H9 (cell line): ENCODE measurements around the gene PLEKHA4. TPM values are rescaled to one million over a fixed set of nuclear protein-coding genes. Genes with fewer than 3 reads are reported as not detected.

Experiments
- DNase-seq: peaks from one replicate; pipeline ENCODE4 v3.0.0-alpha.2; 2017
- H2AFZ ChIP-seq: one replicate; pipeline ENCODE4 v1.6.1; 2013; ENCODE audit warnings: mild to moderate bottlenecking, low read length, control low read depth, moderate library complexity
- H2AK5ac ChIP-seq: 2 replicates; pipeline ENCODE4 v1.6.1; 2013; ENCODE audit warnings: low read length, control low read depth, mixed read lengths; ENCODE audit not compliant: insufficient read length
- H2BK120ac ChIP-seq: one replicate; pipeline ENCODE4 v1.6.1; 2013; ENCODE audit warnings: low read depth, mild to moderate bottlenecking, low read length, control low read depth, inconsistent platforms; ENCODE audit not compliant: poor library complexity, severe bottlenecking
- H2BK12ac ChIP-seq: 2 replicates; pipeline ENCODE4 v1.6.1; 2013; ENCODE audit warnings: low read length, control low read depth, mixed read lengths, low read depth; ENCODE audit not compliant: insufficient read length
- H2BK15ac ChIP-seq: 2 replicates; pipeline ENCODE4 v1.6.1; 2013; ENCODE audit warnings: low read depth, low read length, control low read depth
- H2BK20ac ChIP-seq: one replicate; pipeline ENCODE4 v1.6.1; 2013; ENCODE audit warnings: low read depth, mild to moderate bottlenecking, low read length, control low read depth, inconsistent platforms; ENCODE audit not compliant: poor library complexity, severe bottlenecking
- H2BK5ac ChIP-seq: 2 replicates; pipeline ENCODE4 v1.6.1; 2013; ENCODE audit warnings: low read length, control low read depth, mixed read lengths; ENCODE audit not compliant: insufficient read length
- H3K14ac ChIP-seq: 2 replicates; pipeline ENCODE4 v1.6.1; 2013; ENCODE audit warnings: low read length, control low read depth; ENCODE audit not compliant: insufficient read depth
- H3K18ac ChIP-seq: 2 replicates; pipeline ENCODE4 v1.6.1; 2013; ENCODE audit warnings: low read depth, mild to moderate bottlenecking, mixed read lengths, low read length, control low read depth; ENCODE audit not compliant: insufficient read length
- H3K23ac ChIP-seq: 2 replicates; pipeline ENCODE4 v1.6.1; 2013; ENCODE audit warnings: low read length, control low read depth, mixed read lengths, low read depth; ENCODE audit not compliant: insufficient read length
- H3K23me2 ChIP-seq: 2 replicates; pipeline ENCODE4 v1.6.1; 2013; ENCODE audit warnings: low read depth, mild to moderate bottlenecking, mixed read lengths, low read length, control low read depth; ENCODE audit not compliant: insufficient read length, poor library complexity, severe bottlenecking
- H3K27ac ChIP-seq: 2 replicates; pipeline ENCODE4 v1.5.1; 2013; ENCODE audit warnings: low read length, control low read depth, mixed read lengths, low read depth; ENCODE audit not compliant: insufficient read length
- H3K27me3 ChIP-seq: 2 replicates; pipeline ENCODE4 v1.6.1; 2013; ENCODE audit warnings: low read length, control low read depth, inconsistent platforms; ENCODE audit not compliant: insufficient read depth
- H3K4ac ChIP-seq: 2 replicates; pipeline ENCODE4 v1.6.1; 2013; ENCODE audit warnings: low read depth, mild to moderate bottlenecking, control low read depth, inconsistent platforms, low read length, moderate library complexity
- H3K4me1 ChIP-seq: 2 replicates; pipeline ENCODE4 v1.6.1; 2013; ENCODE audit warnings: low read length, control low read depth, inconsistent platforms; ENCODE audit not compliant: insufficient read depth
- H3K4me2 ChIP-seq: 2 replicates; pipeline ENCODE4 v1.6.1; 2013; ENCODE audit warnings: low read length, control low read depth, mixed read lengths; ENCODE audit not compliant: insufficient read length, insufficient read depth
- H3K56ac ChIP-seq: 2 replicates; pipeline ENCODE4 v1.6.1; 2013; ENCODE audit warnings: low read depth, mild to moderate bottlenecking, mixed read lengths, low read length, control low read depth; ENCODE audit not compliant: insufficient read length
- H3K79me1 ChIP-seq: 2 replicates; pipeline ENCODE4 v1.6.1; 2013; ENCODE audit warnings: low read depth, mild to moderate bottlenecking, moderate library complexity, low read length, control low read depth, inconsistent platforms; ENCODE audit not compliant: insufficient read depth, poor library complexity, severe bottlenecking
- H3K79me2 ChIP-seq: 2 replicates; pipeline ENCODE4 v1.6.1; 2013; ENCODE audit warnings: low read length, control low read depth, inconsistent platforms; ENCODE audit not compliant: insufficient read depth
- H3K9ac ChIP-seq: 2 replicates; pipeline ENCODE4 v1.6.1; 2013; ENCODE audit warnings: low read length, control low read depth, mixed read lengths; ENCODE audit not compliant: insufficient read length; ENCODE audit errors: extremely low read depth
- H3K9me3 ChIP-seq: one replicate; pipeline ENCODE4 v1.6.1; 2013; ENCODE audit warnings: low read depth, low read length, inconsistent platforms; ENCODE audit not compliant: control insufficient read depth
- H3T11ph ChIP-seq: one replicate; pipeline ENCODE4 v1.6.1; 2013; ENCODE audit warnings: mild to moderate bottlenecking, low read length, control low read depth, inconsistent platforms
- H4K20me1 ChIP-seq: one replicate; pipeline ENCODE4 v1.6.1; 2013; ENCODE audit not compliant: control insufficient read depth, insufficient read length, insufficient read depth
- H4K5ac ChIP-seq: 2 replicates; pipeline ENCODE4 v1.6.1; 2013; ENCODE audit warnings: low read depth, mild to moderate bottlenecking, mixed read lengths, low read length, control low read depth; ENCODE audit not compliant: insufficient read length
- H4K8ac ChIP-seq: replicated peaks from 2 replicates; pipeline ENCODE4 v1.6.1; 2013; ENCODE audit warnings: low read length, control low read depth, mixed read lengths, low read depth; ENCODE audit not compliant: insufficient read length
- H4K91ac ChIP-seq: 2 replicates; pipeline ENCODE4 v1.6.1; 2013; ENCODE audit warnings: low read depth, mild to moderate bottlenecking, moderate library complexity, mixed read lengths, low read length, control low read depth; ENCODE audit not compliant: insufficient read length
- H3K27ac Mint-ChIP-seq, 3 experiments: 2 replicates in 2 of 3; 3 replicates in 1 of 3; pipeline ENCODE4 v1.8.0; 2020 to 2021; ENCODE audit warnings: mixed read lengths in 3 of 3, mild to moderate bottlenecking in 1 of 3, moderate library complexity in 1 of 3
- H3K27me3 Mint-ChIP-seq: 2 replicates; pipeline ENCODE4 v1.8.0; 2021; ENCODE audit warnings: low read depth, mild to moderate bottlenecking, moderate library complexity, mixed read lengths
- H3K36me3 Mint-ChIP-seq, 3 experiments: 2 replicates in 2 of 3; 3 replicates in 1 of 3; pipeline ENCODE4 v1.8.0; 2020 to 2021; ENCODE audit warnings: low read depth in 3 of 3, mixed read lengths in 3 of 3; ENCODE audit not compliant: insufficient read depth in 1 of 3
- H3K4me1 Mint-ChIP-seq, 2 experiments: 2 replicates each; pipeline ENCODE4 v1.8.0; 2020; ENCODE audit warnings: mixed read lengths in 2 of 2
- H3K4me3 Mint-ChIP-seq, 2 experiments: 2 replicates in 1 of 2; 3 replicates in 1 of 2; pipeline ENCODE4 v1.8.0; 2020 to 2021; ENCODE audit warnings: mild to moderate bottlenecking in 2 of 2, mixed read lengths in 2 of 2, moderate library complexity in 1 of 2
- H3K9me3 Mint-ChIP-seq, 2 experiments: 2 replicates in 1 of 2; 3 replicates in 1 of 2; pipeline ENCODE4 v1.8.0; 2020; ENCODE audit warnings: mild to moderate bottlenecking in 2 of 2, mixed read lengths in 2 of 2, moderate library complexity in 1 of 2
- CTCF ChIP-seq: fragments of 200-600 bp; sonication (generic); conservative IDR thresholded peaks from 3 replicates; pipeline ENCODE4 v1.8.0; 2021; ENCODE audit warnings: antibody characterized with exemption, mild to moderate bottlenecking
- WGBS: extraction: QIAGEN DNeasy Blood & Tissue Kit; methylation state at CpG from one replicate; pipeline ENCODE4 v1.1.7; 2013; ENCODE audit warnings: missing lambda C conversion rate, low lambda C conversion rate, mixed read lengths; ENCODE audit not compliant: insufficient read length; ENCODE audit errors: extremely low coverage; 5-methylcytosine and 5-hydroxymethylcytosine counted together
- total RNA-seq: library from RNA; stranded (reverse); gene quantifications from 2 replicates; pipeline ENCODE4 v1.2.1, GENCODE V29; 2021

PLEKHA4 gene
- total RNA-seq, 1 experiment from 2014 or later: 15.3 TPM

- no peak overlapping the region for H3K27ac ChIP-seq
- Mint-ChIP-seq H3K9me3 (peaks cover 0 to 2% of the 10 kb centered on the region in 2 experiments; a peak in 1 of 5 replicates), H3K27me3 (no peaks in the 10 kb centered on the region; the same call in 1 of the 2 replicates), H3K36me3 (peaks cover 12 to 33% (median 18%) of the 10 kb centered on the region in 3 experiments), H3K27ac (no peak overlapping the region), H3K4me1 (peaks cover 5 to 6% of the 10 kb centered on the region in 2 experiments), H3K4me3 (no peak overlapping the region)
- no peak overlapping the region for H2BK15ac ChIP-seq
- DNase-seq: no peak
- no peak overlapping the region for H3K4ac ChIP-seq
- no peak overlapping the region for H2AK5ac ChIP-seq
- no peaks in the 10 kb centered on the region for H4K20me1 ChIP-seq
- H3K9ac ChIP-seq: no peak overlapping the region
- H2BK120ac ChIP-seq: no peak overlapping the region
- H3K56ac ChIP-seq: no peak overlapping the region
- H3K18ac ChIP-seq: no peak overlapping the region
- H3K79me1 ChIP-seq: no peaks in the 10 kb centered on the region
- H3K9me3 ChIP-seq: no peaks in the 10 kb centered on the region
- no peaks in the 10 kb centered on the region for H3K79me2 ChIP-seq
- H2BK20ac ChIP-seq: no peak overlapping the region
- peaks cover 2% of the 10 kb centered on the region for H3K23me2 ChIP-seq
- no CpG with 5 or more reads among the region's 4 CpGs for WGBS
- H2AFZ ChIP-seq: no peak overlapping the region
- no peak overlapping the region for H2BK5ac ChIP-seq
- no peak overlapping the region for H3K4me2 ChIP-seq
- no peak overlapping the region for H4K91ac ChIP-seq
- H3T11ph ChIP-seq: no peak overlapping the region
- H3K27me3 ChIP-seq: no peaks in the 10 kb centered on the region
- TF ChIP-seq CTCF: no peak
- no peak overlapping the region for H2BK12ac ChIP-seq
- no peak overlapping the region for H3K14ac ChIP-seq
- H4K5ac ChIP-seq: no peak overlapping the region
- no peak overlapping the region for H4K8ac ChIP-seq
- no peak overlapping the region for H3K23ac ChIP-seq
- peaks cover 2% of the 10 kb centered on the region; the same call in 1 of the 2 replicates for H3K4me1 ChIP-seq
Measured at GRCh38 chr19:48830965-48831364, 37.5 kb downstream of the PLEKHA4 start.
